CD4-positive, alpha-beta T cell (primary cell): ENCODE data around the gene MEGF10. TPM values are rescaled to one million over a fixed set of nuclear protein-coding genes. Genes with fewer than 3 reads are reported as not detected.
"Not testable (repeated sequence)": the region's sequence is repeated elsewhere in the genome, so short reads cannot be mapped to it uniquely, and the experiment has no call there.

Source experiments
- ATAC-seq: fragments of 200-7000 bp; cut with Tn5 transposase; one replicate; pipeline ENCODE4 v1.10.0; 2022; ENCODE audit warnings: mild to moderate bottlenecking; ENCODE audit not compliant: poor library complexity
- CTCF ChIA-PET: fragments of 350-600 bp; sonication (Branson Sonifier 250); formaldehyde crosslinking; loops from one replicate; lab custom pipeline; 2021; ENCODE audit warnings: antibody characterized with exemption, inconsistent platforms; lab: Charles Lee
- POLR2A ChIA-PET: fragments of 350-600 bp; sonication (Branson Sonifier 250); formaldehyde crosslinking; loops from one replicate; lab custom pipeline; 2021; ENCODE audit warnings: antibody characterized with exemption, inconsistent platforms; lab: Charles Lee
- DNase-seq, 14 experiments: peaks; one replicate each; pipeline ENCODE4 v3.0.0-alpha.2; 2013 to 2020; ENCODE audit warnings: mixed read lengths in 2 of 14
- H3K27ac ChIP-seq, 2 donors: one replicate each; pipeline versions ENCODE4 v1.5.1 to v1.7.0; 2013; ENCODE audit warnings: low read length in 2 of 2, low read depth in 1 of 2, mild to moderate bottlenecking in 1 of 2
- H3K27me3 ChIP-seq, 2 experiments: 1 replicate in 1 of 2; 2 replicates in 1 of 2; pipeline versions ENCODE4 v1.6.1 to v1.7.0; 2013; ENCODE audit warnings: low read length in 2 of 2, control low read depth in 1 of 2, mild to moderate bottlenecking in 1 of 2, moderate library complexity in 1 of 2; ENCODE audit not compliant: insufficient read depth in 2 of 2, control insufficient read depth in 1 of 2
- H3K36me3 ChIP-seq: one replicate; pipeline ENCODE4 v1.6.1; 2013; ENCODE audit warnings: low read length, control low read depth; ENCODE audit not compliant: insufficient read depth
- H3K4me1 ChIP-seq: one replicate; pipeline ENCODE4 v1.6.1; 2013; ENCODE audit warnings: low read length, control low read depth; ENCODE audit not compliant: insufficient read depth
- H3K4me3 ChIP-seq: one replicate; pipeline ENCODE4 v1.5.1; 2013; ENCODE audit warnings: mild to moderate bottlenecking, low read length, moderate library complexity
- H3K9me3 ChIP-seq, 2 experiments: 1 replicate in 1 of 2; 2 replicates in 1 of 2; pipeline versions ENCODE4 v1.6.1 to v1.7.0; 2013; ENCODE audit warnings: low read length in 2 of 2, mild to moderate bottlenecking in 2 of 2, control low read depth in 1 of 2, moderate library complexity in 1 of 2; ENCODE audit not compliant: control insufficient read depth in 1 of 2, insufficient read depth in 1 of 2
- H3K27ac Mint-ChIP-seq: one replicate; pipeline ENCODE4 v1.8.0; 2020; ENCODE audit warnings: mixed read lengths
- H3K27me3 Mint-ChIP-seq: one replicate; pipeline ENCODE4 v1.8.0; 2021; ENCODE audit warnings: mixed read lengths
- H3K36me3 Mint-ChIP-seq: one replicate; pipeline ENCODE4 v1.8.0; 2021; ENCODE audit warnings: low read depth, mixed read lengths
- H3K4me1 Mint-ChIP-seq: one replicate; pipeline ENCODE4 v1.8.0; 2021; ENCODE audit warnings: low read depth, mixed read lengths
- H3K4me3 Mint-ChIP-seq: one replicate; pipeline ENCODE4 v1.8.0; 2020; ENCODE audit warnings: mild to moderate bottlenecking, mixed read lengths
- H3K9me3 Mint-ChIP-seq: one replicate; pipeline ENCODE4 v1.8.0; 2020; ENCODE audit warnings: mixed read lengths
- CTCF ChIP-seq: fragments of 200-600 bp; IDR thresholded peaks from one replicate; pipeline ENCODE4 v1.8.0; 2022; ENCODE audit warnings: antibody characterized with exemption, mild to moderate bottlenecking
- intact Hi-C, 2 experiments: fragments of 100-400 bp; cut with DNase I in 1 of 2; cut with micrococcal nuclease in 1 of 2; formaldehyde crosslinking; loops; one replicate each; pipeline versions ENCODE4 v1.15.1 to v1.9.0; 2023 to 2025; cut with DNase I, micrococcal nuclease
- total RNA-seq, 174 experiments: library from RNA in 2 of 174; stranded (reverse) in 2 of 174; gene quantifications; one replicate each; pipeline ENCODE4 v1.2.3 and lab custom pipeline; 2021 to 2026

The MEGF10 gene
- total RNA-seq, 2 experiments from 2014 or later: not detected

GRCh38 chr5:127256886-127257597 is 33.6 kb upstream of the MEGF10 start:
- POLR2A ChIA-PET: interaction anchor here (0.6 kb wide), 1 partner anchor 185 kb away, joined by 3 read pairs; no protein-coding TSS in a partner anchor
- no peak for TF ChIP-seq CTCF
- Histone ChIP-seq H3K27me3 (no peaks in the 10 kb centered on the region), H3K27ac (no peak overlapping the region), H3K4me1 (no peaks in the 10 kb centered on the region), H3K36me3 (no peaks in the 10 kb centered on the region), H3K9me3 (peaks cover 0 to 10% of the 10 kb centered on the region in 2 experiments), H3K4me3 (no peak overlapping the region)
- DNase-seq (no peak), ATAC-seq (no peak)
- no peaks in the 10 kb centered on the region for H3K36me3 Mint-ChIP-seq
- no peak overlapping the region for H3K27ac Mint-ChIP-seq
- no peaks in the 10 kb centered on the region for H3K4me1 Mint-ChIP-seq
- CTCF ChIA-PET: no interaction called here
- peaks cover 18% of the 10 kb centered on the region for H3K9me3 Mint-ChIP-seq
- H3K27me3 Mint-ChIP-seq: peaks cover 30% of the 10 kb centered on the region
- H3K4me3 Mint-ChIP-seq: no peak overlapping the region
- intact Hi-C loops: no loop called here

- Histone ChIP-seq H3K4me3 (no peak overlapping the region), H3K4me1 (no peaks in the 10 kb centered on the region), H3K27me3 (peaks cover 0 to 3% of the 10 kb centered on the region in 2 experiments), H3K36me3 (no peaks in the 10 kb centered on the region), H3K27ac (no peak overlapping the region), H3K9me3 (peaks cover 0 to under 1% of the 10 kb centered on the region in 2 experiments)
- H3K36me3 Mint-ChIP-seq: no peaks in the 10 kb centered on the region
- ChIA-PET CTCF (no interaction called here), POLR2A (no interaction called here)
- intact Hi-C loops: no loop called here
- TF ChIP-seq CTCF: no peak
- peaks cover 30% of the 10 kb centered on the region for H3K27me3 Mint-ChIP-seq
- no peak overlapping the region for H3K4me3 Mint-ChIP-seq
- ATAC-seq (no peak), DNase-seq (no peak)
- peaks cover 5% of the 10 kb centered on the region for H3K9me3 Mint-ChIP-seq
- H3K4me1 Mint-ChIP-seq: no peaks in the 10 kb centered on the region
- no peak overlapping the region for H3K27ac Mint-ChIP-seq
These were observed 29.9 kb upstream of the MEGF10 start for GRCh38 chr5:127260686-127261085.

DNA sequence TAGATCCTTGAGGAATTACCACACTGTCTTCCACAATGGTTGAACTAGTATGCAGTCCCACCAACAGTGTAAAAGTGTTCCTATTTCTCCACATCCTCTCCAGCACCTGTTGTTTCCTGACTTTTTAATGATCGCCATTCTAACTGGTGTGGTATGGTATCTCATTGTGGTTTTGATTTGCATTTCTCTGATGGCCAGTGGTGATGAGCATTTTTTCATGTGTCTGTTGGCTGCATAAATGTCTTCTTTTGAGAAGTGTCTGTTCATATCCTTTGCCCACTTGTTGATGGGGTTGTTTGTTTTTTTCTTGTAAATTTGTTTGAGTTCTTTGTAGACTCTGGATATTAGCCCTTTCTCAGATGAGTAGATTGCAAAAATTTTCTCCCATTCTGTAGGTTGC is 25.1 kb upstream of the MEGF10 start:
- H3K36me3 Mint-ChIP-seq, H3K4me1 Mint-ChIP-seq, intact Hi-C loops, H3K4me3 Mint-ChIP-seq, H3K9me3 ChIP-seq, POLR2A ChIA-PET, H3K9me3 Mint-ChIP-seq, H3K27ac ChIP-seq, DNase-seq, H3K4me3 ChIP-seq, H3K27ac Mint-ChIP-seq, H3K27me3 ChIP-seq, H3K4me1 ChIP-seq, CTCF ChIA-PET, ATAC-seq, H3K36me3 ChIP-seq: not testable (repeated sequence)
- peaks cover 13% of the 10 kb centered on the region for H3K27me3 Mint-ChIP-seq

- H3K9me3 Mint-ChIP-seq, POLR2A ChIA-PET, ATAC-seq, DNase-seq, H3K4me1 Mint-ChIP-seq, H3K27me3 ChIP-seq, H3K9me3 ChIP-seq, H3K36me3 Mint-ChIP-seq, H3K27ac ChIP-seq, H3K36me3 ChIP-seq, H3K4me3 Mint-ChIP-seq, H3K27ac Mint-ChIP-seq, H3K4me3 ChIP-seq, intact Hi-C loops, H3K4me1 ChIP-seq, CTCF ChIA-PET: not testable (repeated sequence)
- peaks cover 26% of the 10 kb centered on the region for H3K27me3 Mint-ChIP-seq
These were observed 22.3 kb upstream of the MEGF10 start for GRCh38 chr5:127268342-127268741.

GRCh38 chr5:127270713-127271112 is 19.9 kb upstream of the MEGF10 start:
- H3K9me3 Mint-ChIP-seq, H3K4me3 ChIP-seq, CTCF ChIA-PET, H3K4me1 ChIP-seq, H3K27me3 ChIP-seq, intact Hi-C loops, H3K9me3 ChIP-seq, DNase-seq, H3K4me1 Mint-ChIP-seq, H3K4me3 Mint-ChIP-seq, H3K27ac ChIP-seq, POLR2A ChIA-PET, ATAC-seq, H3K36me3 Mint-ChIP-seq, H3K36me3 ChIP-seq, H3K27ac Mint-ChIP-seq: not testable (repeated sequence)
- H3K27me3 Mint-ChIP-seq: peaks cover 35% of the 10 kb centered on the region
